Hippocampal formation (tissue), 2 donors: ENCODE data around the gene MAB21L2.

Source experiments
- DNase-seq, 2 donors: peaks; one replicate each; lab custom pipeline; 2025; lab: John Stamatoyannopoulos, UW

Gene MAB21L2

DNA sequence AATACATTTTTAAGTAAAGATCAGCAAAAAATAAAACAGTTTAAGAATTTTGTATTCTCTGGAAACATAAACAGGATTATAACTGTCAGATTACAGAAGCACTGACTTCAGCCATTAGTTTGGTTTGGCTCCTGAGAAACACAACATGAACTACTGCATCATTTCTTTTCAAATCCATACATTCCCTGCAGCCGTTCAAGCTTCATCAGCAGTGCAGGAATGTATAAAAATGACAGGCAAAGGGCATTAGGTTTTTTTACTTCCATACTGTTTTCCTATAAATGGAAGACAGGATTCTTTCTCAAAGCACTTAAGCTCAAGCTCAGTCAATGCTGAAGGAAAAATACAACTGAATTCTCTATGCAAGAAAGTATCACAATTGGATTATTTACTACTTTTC lies 4.2 kb upstream of the MAB21L2 start:
- no peak for DNase-seq

DNA sequence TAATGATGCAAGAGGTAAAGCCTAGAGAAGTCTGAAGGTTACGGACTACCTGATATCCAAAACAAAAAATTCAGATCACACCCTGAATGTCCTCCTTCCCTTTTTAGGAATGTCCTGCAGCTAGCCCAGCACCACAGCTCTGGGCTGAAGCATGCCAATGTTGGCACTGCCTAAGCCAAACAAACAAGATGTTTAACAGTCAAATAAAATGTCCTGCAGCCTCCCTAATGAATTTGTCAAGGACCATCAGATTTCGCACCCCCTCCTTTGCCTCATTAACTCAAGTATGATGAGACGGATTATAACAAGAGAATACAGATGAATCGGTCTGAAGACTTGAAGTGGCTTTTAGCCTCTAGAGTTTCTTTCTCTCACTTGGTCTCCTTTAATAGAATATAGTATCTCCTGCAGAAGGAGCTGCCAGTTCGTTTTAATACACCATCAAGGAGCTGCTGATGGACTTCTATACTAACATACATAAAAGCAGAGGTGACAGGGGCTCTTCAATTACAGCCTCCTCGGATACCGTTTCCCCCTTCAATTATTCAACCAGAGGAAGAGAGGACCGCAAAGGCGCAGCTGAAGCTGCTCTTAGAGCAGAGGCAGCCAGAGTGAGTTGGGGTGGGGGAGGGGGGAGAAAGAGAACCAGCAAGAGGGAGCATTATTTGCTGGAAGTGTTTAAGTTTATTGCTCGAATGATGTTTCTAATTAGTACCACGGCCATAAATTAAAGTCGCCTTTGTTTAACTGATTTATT lies 3.0 kb upstream of the MAB21L2 start:
- no peak for DNase-seq

- DNase-seq = no peak
Observed at GRCh38 chr4:150579551-150580234, 2.3 kb upstream of the MAB21L2 start.

DNA sequence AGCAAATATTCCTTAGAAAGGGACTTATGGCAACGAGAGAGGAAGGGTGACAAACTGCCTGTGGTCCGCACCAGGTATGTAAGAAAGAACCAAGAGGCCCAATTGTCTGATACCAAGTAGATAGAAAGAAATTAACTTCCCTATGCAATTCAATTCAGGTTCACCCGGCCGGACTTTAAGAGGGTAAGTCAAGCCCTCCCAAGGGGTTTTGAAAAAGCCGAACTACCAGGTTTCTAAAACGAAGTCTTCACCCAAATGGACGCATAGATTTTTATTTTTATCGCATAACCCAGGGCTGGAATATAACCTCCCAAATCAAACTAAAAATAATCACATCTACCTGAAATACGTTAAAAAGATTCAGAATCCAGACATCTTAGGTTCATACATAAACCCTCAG lies 1.6 kb upstream of the MAB21L2 start:
- DNase-seq = no peak

- DNase-seq = no peak
Observed at GRCh38 chr4:150581056-150581605, 820 bp upstream of the MAB21L2 start.

DNA sequence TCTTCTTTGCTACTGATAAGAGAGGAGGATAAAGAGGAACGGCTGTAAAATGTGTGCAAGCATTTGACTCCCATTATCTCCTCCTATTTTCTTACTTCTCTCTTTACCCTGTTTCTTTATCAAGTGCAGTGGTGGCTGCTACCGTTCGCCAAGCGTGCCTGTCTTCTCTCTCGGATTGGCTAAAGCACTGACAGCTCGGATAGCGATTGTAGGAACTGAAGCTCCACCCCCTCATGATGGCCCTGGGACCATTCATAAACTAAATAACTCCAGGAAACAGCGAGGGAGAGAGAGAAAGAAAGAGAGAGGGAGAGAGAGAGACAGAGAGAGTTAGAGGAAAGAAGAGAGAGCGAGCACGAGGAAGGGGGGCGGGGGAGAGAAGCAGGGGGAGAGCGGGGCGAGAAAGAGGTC lies 305 bp upstream of the MAB21L2 start:
- DNase-seq = no peak

- no peak for DNase-seq
Observed at GRCh38 chr4:150582873-150583286, 929 bp downstream of the MAB21L2 start.

GRCh38 chr4:150583287-150584110 lies 1.5 kb downstream of the MAB21L2 start:
- no peak for DNase-seq

- DNase-seq = no peak
Observed at GRCh38 chr4:150584111-150584915, 2.4 kb downstream of the MAB21L2 start.

DNA sequence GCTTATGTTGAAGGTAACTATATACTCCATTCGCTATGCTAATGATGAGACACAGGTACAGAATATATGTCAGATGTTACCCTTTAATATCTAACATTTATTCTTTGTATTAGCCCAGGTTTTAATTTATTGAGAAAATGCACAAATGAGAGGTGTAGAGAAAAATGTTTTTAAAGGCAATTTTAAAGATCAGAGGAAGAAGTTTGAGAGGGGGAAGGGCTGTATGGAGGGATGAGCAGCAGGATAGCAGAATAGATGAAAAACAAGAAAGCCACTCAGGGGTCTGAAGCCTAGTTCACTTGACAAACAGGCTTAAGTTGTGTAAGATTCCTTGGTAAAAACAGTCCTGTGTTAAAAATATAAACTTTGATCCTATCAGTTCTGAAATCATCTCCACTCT lies 3.7 kb downstream of the MAB21L2 start:
- no peak for DNase-seq

DNA sequence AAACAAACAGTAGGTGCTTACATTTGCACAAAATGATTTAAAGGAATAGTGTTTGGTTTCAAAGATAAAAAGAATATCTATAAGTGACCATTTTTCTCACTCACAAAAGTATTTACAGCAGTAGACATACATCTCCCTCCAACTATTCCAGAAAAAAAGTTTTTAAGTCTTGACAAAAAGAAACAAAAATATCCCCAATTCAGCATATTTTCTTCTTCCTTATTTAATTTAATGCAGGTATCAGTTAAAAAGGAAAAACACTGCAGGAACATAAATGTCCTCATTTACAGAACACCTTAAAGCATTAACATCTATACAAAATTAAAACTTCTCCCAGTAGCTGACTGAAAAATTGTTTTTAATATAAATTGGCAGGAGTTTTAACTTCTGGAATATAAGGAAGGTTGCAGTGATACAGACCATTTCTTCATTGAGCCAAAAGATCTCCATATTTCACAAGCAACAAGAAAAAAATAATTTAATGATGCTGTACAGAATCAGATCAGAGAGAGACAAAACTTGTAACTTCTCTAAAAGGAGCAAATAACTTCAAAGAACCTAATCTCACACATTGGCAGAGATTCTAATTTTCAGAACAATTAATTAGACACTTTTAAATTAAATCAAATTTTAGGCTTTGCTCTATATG lies 4.3 kb downstream of the MAB21L2 start:
- no peak for DNase-seq

GRCh38 chr4:150588316-150588715 lies 6.4 kb downstream of the MAB21L2 start:
- no peak for DNase-seq

DNA sequence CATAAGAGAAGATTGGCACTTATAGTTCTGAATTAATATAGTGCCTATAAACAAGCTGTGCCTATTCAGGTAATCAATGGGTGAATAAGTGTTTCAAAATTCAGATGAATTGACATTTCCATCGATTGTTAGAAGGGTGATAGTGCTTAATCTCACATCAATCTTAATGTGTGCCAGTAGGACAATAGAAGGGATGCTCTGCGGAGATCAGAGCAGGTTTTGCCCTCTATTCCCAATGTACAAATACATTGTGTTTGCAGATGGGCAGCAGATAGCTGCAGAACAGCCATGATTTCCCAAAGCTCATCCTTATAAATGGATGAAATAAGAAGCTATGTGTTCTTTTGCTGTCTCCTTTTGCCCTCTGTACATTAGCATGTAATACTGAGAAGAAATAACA lies 7.2 kb downstream of the MAB21L2 start:
- no peak for DNase-seq

GRCh38 chr4:150590631-150591030 lies 8.7 kb downstream of the MAB21L2 start:
- no peak for DNase-seq

- no peak for DNase-seq
Observed at GRCh38 chr4:150591406-150591805, 9.5 kb downstream of the MAB21L2 start.

GRCh38 chr4:150591904-150592303 lies 10.0 kb downstream of the MAB21L2 start:
- no peak for DNase-seq

DNA sequence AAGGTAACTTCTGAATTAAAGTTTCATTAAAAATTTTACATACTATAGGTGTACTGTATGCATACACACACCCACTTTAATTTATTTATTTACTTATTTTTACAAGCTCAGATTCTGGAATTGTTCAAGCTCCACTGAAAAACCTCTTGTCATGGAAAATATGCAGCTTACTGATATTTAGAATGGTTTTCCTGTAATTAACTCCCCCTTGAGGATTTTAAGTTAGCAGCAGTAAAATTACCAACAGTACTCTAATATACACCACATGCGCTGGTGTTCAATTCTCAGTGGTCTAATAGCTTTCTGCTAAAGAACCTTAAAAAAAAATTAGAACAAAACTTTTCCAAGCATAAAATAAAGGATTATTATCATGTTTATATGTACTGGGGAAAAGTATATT lies 12.0 kb downstream of the MAB21L2 start:
- DNase-seq = no peak

DNA sequence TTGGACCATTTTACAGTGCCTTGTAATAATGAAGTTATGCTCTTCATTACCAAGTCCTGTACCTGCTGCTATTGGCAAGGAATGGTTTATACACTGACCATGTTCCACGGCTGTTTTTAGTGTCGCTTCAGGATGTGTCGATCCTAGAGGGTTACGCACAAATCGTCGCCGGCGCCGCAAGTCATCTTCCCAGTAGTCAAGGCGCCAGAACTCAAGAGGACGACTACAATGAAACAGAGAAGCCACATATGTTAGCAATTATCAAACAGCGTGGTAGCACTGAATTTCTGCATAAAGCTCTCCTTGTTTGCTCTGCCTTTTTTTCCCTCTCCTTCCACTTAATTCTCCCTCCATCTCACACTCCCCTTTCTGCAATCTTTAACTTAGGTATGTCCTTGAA lies 17.0 kb downstream of the MAB21L2 start:
- no peak for DNase-seq

- DNase-seq = no peak
Observed at GRCh38 chr4:150599547-150599946, 17.6 kb downstream of the MAB21L2 start.

- DNase-seq = no peak
Observed at GRCh38 chr4:150600812-150601445, 19.0 kb downstream of the MAB21L2 start.

DNA sequence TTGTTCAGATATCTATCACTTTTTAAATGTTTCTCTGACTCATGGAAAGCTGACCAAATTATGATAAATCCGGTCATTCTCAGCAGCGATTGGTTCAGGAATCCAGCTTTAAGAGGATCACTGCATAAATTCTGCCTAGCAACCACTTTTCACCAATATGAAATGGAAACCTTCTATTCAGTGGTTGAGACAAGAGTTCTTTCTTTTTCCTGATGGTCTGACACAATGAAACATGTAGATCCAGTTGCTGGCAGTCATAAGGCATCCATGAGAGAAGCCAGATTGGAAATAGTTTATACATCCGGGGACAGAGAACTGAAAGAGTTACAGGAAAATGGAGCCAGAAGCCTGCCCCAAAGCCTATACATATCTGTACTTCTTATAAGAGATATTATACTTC lies 27.2 kb downstream of the MAB21L2 start:
- no peak for DNase-seq
